Endothelial cell of hepatic sinusoid (primary cell): ENCODE results near the gene MAP3K15.

Source experiments
- in situ Hi-C: cut with HindIII; loops from 2 replicates; pipeline ENCODE4 v1.10.0; 2017; ENCODE audit warnings: low sequenced_read_pairs

MAP3K15 gene, protein sequence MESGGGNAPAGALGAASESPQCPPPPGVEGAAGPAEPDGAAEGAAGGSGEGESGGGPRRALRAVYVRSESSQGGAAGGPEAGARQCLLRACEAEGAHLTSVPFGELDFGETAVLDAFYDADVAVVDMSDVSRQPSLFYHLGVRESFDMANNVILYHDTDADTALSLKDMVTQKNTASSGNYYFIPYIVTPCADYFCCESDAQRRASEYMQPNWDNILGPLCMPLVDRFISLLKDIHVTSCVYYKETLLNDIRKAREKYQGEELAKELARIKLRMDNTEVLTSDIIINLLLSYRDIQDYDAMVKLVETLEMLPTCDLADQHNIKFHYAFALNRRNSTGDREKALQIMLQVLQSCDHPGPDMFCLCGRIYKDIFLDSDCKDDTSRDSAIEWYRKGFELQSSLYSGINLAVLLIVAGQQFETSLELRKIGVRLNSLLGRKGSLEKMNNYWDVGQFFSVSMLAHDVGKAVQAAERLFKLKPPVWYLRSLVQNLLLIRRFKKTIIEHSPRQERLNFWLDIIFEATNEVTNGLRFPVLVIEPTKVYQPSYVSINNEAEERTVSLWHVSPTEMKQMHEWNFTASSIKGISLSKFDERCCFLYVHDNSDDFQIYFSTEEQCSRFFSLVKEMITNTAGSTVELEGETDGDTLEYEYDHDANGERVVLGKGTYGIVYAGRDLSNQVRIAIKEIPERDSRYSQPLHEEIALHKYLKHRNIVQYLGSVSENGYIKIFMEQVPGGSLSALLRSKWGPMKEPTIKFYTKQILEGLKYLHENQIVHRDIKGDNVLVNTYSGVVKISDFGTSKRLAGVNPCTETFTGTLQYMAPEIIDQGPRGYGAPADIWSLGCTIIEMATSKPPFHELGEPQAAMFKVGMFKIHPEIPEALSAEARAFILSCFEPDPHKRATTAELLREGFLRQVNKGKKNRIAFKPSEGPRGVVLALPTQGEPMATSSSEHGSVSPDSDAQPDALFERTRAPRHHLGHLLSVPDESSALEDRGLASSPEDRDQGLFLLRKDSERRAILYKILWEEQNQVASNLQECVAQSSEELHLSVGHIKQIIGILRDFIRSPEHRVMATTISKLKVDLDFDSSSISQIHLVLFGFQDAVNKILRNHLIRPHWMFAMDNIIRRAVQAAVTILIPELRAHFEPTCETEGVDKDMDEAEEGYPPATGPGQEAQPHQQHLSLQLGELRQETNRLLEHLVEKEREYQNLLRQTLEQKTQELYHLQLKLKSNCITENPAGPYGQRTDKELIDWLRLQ (N-terminal part only)

DNA sequence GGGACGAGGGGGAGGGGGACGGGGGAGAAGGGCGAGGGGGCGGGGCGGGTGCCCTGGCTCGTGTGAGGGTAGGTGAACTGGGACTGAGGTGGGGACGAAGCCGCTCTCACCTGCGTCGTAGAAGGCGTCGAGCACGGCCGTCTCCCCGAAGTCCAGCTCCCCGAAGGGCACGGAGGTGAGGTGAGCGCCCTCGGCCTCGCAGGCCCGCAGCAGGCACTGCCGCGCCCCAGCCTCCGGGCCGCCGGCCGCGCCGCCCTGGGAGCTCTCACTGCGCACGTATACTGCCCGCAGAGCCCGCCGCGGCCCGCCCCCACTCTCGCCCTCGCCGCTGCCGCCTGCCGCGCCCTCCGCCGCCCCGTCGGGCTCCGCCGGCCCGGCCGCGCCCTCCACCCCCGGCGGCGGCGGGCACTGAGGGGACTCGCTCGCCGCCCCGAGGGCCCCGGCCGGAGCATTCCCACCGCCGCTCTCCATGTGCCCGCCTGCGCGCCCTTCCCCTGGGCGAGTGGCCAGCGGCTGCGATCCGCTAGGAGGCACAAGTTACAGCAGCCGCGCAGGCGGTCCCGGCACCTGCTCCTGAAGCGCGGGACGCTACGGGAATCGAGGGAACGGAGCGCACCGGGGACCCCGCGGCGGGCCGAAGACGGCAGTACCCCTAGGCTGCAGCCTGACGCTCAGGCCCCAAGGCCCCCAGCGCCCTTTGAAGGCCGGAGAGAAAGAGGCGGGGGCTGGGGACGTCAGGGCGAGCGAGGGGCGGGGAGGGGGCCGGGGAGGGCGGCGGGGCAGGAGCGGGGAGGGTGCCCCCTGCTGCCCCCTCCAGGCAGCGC lies at the start of gene MAP3K15:
Gene MAP3K15, minus strand, starts transcription at position 718 of the 824 bp plus-strand sequence. Its CDS starts 247 bp downstream, at position 471.
- in situ Hi-C loops: no loop called here

DNA sequence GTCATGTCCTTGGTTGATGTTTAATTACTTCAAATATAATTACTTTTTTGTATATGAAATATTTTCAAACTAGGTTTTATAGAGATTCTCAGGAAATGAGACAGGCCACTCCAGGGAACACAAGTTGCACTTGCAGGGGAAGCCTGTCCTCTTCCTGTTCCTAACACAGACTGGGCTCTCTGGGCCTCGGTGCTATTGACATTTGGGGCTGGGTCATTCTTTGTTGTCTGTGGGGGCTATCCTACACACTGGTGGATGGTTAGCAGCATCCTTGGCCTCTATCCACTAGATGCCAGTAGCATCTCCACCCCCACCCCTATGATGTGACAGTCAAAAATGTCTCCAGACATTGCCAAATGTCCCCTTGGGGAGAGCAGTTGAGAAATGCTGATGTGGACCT lies 49.3 kb upstream of the MAP3K15 start:
- in situ Hi-C loops: no loop called here

DNA sequence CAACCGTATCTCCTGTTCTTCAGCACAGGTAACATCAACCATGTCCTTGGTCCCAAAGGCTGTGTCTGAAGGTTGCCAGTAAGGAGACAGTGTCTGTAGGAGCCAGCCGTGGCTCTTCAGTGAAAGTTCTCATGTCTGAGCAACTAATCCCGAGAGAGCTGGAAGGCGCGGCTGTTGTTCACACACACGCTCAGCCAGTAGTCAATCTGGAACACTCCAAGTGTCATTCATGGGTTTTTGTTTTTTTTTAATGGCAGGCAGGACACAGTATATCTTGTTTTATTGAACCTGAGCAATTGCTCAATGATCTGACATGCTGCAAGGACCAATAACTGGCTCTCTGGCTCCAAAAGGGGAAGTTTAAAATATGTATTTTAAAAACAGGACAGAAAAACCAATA lies 48.4 kb upstream of the MAP3K15 start:
- in situ Hi-C loops: no loop called here

DNA sequence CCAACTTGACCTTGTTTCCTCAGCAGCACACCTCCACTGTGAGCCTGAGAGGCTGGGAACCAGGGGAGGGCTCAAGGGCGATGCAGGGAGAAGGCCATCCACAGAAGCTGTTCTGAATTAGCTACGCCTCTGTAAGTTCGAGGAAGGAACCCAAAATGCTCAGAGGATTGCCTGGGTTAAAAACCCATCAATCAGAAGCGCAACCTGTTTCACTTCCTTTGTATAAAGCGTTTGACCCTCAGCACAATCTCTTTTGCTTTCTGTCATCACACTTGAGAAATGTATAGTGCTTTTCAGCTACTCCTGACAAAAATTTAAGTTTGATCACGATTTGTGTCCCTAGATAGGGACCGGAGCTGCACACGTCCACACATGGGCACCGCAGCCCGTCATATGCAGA lies 48.0 kb upstream of the MAP3K15 start:
- in situ Hi-C loops: no loop called here

DNA sequence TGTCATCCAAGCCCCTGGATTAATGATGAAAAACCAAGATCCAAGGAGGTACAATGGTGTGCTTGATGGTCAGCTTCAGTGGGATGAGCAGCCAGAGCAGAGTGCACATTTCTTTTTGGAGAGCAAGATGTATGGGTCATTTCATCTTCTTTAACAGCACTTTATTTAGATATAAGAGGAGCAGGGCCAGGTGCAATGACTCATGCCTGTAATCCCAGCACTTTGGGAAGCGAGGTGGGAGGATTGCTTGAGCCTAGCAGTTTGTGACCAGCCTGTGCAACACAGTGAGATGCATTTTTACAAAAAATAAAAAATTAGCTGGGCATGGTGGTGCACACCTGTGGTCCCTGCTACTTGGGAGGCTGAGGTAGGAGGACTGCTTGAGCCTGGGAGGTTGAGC lies 45.3 kb upstream of the MAP3K15 start:
- in situ Hi-C loops: no loop called here

DNA sequence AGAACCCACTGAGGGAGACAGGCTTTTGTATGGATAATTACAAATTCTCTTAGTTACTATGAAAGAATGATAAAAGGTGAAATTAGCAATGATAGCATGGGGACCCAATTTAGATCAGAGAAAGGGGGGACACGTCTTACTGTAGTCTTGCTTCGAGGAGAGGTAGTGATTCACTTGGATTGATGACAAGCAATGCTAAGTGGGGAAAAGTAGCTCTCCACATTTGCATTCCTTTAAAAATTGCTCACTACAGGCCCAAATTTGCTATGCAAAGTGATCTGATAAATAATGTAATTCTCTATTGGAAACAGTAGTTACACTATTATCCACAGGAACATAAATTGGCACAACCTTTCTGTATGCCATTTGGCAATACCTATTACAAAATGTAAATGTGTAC lies 42.5 kb upstream of the MAP3K15 start:
- in situ Hi-C loops: no loop called here

DNA sequence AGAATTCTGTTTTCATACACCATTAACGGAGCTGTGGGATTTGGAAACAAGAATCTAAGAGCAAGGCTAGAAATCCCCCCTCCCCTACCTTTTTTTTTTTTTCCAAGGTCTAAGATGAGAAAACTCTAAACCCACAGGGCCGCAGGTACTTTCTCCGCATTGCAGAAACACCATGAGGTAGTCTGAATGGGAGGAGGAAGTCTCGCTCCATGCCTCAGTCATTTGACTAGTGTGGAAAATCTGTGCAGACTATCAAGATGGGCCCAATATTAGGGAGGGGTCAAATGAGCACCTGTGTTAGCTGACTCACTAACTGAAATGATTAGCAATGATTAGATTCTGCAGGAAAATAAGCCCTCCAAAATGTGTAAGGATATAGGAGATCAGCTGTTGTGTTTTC lies 40.9 kb upstream of the MAP3K15 start:
- in situ Hi-C loops: no loop called here

DNA sequence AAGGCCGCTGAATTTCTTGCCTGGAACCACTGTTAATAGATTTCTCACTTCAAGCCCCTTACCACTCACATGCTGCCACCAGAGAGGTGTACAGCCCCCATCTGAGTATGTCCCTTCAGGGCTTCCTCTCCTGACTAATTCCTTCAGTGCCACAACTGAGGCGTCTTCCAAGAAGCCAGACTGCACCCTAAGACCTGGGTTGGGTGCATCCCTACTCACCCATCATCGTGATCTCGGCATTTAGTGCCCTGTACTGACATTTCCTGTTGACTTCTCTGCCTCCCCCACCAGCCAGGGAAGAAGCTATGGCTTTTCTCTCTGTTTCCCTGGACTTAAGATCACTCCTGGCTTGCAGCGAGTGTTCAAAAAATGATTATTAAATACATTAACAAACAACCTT lies 40.4 kb upstream of the MAP3K15 start:
- in situ Hi-C loops: no loop called here

DNA sequence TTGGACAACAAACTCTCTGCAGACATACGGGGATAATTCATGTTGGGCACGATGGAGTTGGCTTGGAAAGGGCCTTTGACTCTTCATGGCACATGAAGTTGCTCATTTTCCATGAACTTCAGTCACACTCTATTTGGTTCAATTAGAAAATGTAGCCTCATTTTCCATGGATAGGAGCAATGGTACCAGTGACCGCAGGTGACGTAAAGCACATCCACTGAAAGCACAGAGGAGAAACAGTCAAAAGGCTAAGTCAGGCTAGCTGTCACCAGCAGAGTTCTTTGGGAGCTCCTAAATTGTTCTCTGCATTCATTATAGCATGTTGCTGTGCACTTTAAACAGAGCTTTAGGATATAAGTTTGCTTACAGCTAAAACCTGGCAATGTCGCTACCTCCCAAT lies 39.9 kb upstream of the MAP3K15 start:
- in situ Hi-C loops: no loop called here

DNA sequence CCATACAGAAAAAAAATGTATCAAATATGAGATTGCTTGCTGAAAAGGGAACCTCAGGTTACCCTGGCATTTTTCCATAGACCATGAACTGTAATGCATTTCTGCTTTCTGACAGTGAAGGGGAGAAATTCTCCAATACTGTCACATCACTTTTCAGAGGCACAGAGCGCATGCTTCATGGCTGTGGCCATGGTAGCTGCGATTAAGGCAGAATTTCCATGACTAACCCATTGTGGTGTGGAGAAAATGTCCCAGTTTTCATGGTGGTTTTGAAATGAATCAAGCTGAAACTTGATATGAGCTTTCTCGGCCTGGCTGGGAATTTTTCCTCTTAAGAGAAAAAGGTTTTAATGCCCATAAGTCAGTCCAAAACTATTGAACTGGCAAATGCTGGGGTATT lies 39.5 kb upstream of the MAP3K15 start:
- in situ Hi-C loops: no loop called here

DNA sequence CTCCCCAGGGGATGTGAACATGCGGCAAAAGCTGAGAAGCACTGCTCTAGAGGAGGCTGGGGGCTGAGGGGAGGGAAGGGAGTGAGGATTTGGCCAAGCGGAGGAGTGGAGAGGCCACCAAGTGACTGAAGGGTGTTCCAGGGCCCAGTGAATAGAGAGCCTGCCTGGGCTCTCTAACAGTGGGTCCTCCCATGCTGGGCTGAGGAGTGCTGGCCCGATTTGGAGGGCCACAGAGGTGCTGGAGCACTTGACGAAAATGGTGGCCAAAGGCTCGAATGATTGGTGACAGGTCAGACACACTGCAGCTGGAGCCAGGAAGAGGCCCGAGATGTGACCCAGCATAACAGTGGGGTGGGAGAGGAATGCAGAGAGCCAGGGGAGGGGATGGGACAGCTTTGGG lies 37.5 kb upstream of the MAP3K15 start:
- in situ Hi-C loops: no loop called here

DNA sequence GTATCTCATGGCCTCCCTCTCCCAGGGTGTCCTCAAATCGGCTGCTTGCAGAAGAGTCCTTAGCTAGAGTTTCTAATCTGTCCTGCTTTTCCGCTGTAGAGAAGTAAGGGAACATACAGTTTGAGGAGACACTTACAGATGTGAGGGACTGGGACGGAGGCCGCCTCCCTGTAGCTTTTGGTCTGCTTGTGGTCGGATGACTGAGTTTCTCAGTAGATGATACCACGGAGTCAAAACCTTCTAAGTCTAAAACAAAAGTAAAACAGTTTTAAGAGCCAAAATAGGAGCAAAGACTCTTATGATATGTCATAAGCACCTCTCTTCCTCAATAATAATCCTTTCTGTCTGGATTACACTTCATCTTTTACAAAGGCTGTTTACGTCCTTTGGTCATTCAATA lies 34.5 kb upstream of the MAP3K15 start:
- in situ Hi-C loops: no loop called here

DNA sequence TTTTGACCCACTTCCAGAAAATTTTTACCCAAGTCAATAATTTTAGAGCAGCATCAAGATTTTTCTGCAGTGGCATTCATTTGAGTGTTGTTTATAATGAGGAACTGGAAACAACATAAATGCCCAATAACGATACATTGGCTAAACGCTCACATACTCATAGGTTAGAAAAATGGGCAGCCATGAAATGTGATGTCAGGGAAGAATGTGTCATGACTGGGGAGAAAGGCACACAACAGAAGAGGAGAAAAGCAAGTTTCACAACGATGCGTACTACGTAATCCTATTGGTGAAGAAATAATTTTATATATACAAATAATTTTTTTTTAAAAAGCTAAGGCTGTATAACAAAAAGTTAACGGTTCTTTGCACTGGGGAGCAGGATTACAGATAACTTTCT lies 33.6 kb upstream of the MAP3K15 start:
- in situ Hi-C loops: no loop called here

DNA sequence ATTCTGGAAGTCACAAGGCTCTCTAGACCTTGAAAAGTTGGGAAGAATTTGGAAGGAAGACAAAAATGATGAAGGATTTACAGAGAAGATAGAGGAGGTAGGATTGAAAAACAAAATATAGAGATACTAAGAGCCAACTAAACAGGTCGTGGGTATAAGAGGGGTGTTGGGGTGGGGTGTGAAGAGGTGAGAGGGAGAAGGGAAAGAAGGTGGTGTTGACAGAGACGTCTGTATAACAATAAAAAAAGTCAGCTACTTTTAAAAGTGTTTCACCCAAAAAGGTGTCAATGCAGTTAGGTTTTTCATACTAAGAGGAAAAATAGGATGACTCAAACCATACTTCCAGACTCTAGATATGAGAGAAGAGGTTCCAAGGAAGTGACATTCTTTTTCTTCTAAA lies 33.0 kb upstream of the MAP3K15 start:
- in situ Hi-C loops: no loop called here

DNA sequence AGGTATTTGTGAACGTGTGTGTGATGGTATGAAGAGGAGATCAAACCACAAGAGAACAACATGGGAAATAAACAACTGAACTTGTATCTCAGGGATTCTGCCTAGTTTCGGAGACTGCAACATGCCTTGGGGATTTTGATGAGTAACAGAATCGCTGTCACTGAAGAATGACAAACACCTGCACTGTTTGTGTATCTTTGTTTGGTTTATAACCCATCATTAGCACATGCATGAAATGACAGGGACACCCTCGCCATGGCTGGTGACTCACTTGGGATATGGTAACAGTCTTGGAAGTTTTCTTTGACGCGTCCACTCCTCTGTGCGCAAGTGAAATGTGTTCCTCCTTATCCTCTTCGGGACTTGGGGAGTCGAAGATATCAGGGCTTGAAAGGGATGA lies 30.3 kb upstream of the MAP3K15 start:
- in situ Hi-C loops: no loop called here

DNA sequence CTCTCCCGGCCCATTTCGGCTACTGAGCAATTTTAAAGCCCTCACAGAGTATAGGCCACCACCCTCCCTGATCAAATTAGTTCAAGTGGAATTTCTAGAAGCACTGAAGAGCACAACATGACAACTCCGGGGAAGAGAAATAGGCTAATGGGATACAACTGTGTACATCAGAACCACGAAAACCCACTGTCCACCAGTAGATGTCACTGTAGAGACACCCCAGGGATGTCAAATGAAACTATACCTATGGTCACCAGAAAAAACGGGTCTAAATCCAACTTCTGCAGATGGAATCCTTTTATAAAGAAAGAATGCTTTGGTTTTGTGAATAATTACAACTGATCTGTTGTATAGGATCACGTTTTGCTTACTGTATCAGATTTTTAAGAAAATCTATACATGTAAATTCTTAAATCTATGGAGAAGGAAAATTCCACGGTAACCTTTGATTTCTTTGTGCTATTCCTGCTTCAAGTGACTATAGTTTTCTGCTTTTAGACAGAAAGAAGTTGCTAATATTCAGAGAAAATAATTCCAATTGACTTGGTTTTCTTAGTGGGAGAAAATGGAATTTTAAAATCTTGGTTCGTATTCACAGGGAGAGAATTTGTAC lies 29.5 kb upstream of the MAP3K15 start:
- in situ Hi-C loops: no loop called here

DNA sequence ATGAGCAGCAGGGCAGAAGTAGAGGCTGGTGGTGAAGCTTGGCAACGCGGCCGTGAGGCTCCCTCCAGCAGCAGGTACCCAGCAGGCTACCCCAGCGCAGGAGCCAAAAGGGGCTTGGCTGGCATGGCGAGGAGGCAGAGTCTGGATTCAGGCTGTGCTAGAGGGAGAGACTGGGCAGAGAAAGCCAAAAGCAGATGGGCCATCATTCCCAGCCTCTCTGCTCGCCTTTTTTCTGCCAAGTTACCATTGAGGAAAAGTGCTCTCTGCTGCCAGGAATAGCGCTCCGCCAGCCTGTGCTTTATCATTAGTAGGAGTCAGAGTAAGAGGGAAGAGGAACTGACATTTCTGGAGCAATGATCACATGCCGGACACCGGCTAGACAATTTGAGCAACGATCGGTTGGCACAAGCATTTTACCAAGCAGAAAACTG lies 28.7 kb upstream of the MAP3K15 start:
- in situ Hi-C loops: no loop called here

DNA sequence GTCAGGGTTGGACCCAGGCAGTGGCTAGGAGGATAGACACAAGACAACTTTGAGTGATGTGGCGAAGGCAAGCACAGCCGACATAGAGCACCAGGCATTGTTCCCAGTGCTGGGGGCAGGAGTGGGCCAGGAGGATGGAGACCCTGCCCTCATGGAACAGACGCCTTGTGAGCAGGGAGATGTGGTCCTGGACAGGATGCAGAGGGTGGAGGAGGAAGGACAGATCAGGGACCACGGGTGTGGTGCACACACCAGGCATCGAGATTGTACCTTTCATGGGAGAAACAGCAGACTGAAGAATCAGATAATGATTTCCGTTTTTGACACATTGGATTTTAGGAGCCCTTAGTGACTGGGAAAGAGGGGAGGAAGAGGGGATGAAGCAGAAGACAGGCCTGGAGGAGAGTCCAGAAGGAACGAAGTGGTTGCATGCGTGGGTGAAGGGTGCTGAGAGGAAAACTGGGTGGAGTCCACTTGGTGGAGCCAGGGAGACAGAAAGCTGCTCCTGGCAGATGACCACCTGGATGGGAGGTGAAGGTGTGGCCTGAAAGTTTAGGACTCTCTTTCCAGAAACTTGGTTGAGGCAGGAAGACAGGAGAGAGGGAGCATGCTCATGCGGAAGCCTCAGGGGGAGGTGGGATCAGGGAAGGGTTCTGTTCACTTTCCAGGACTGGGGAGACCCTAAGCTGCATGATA lies 27.9 kb upstream of the MAP3K15 start:
- in situ Hi-C loops: no loop called here

DNA sequence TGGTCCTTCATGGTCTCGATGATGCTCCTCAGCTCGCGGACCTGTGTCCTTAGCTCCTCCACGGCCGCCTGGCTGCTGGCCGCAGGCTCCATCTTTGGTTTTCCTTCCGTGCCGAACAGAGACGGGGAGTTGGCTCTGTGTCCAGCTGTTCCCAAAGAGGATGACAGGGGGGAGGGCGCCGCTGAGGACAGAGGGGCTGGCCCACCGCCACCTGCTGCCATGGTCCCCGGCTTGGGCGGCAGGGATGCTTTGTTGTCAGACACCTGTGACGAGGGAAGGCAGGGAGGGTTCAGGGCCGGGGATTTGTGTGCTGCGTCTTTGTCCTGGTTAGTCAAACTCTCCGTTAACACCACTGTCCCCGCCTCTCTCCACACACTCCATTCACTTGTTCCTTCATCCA lies 26.6 kb upstream of the MAP3K15 start:
- in situ Hi-C loops: no loop called here
